Gastroesophageal sphincter (tissue), 3 donors: ENCODE measurements around the gene PPP2R5B.

Source experiments
- CTCF ChIP-seq, 4 experiments: fragments of 200-600 bp in 2 of 4; fragments of 450-650 bp in 2 of 4; sonication (generic) in 1 of 4; IDR thresholded peaks; one replicate each; pipeline ENCODE4 v1.5.1; 2017 to 2019; ENCODE audit warnings: antibody characterized with exemption in 4 of 4, mild to moderate bottlenecking in 2 of 4, moderate library complexity in 2 of 4
- EP300 ChIP-seq: sonication (generic); formaldehyde crosslinking; IDR thresholded peaks from one replicate; pipeline ENCODE4 v1.6.1; 2017; ENCODE audit warnings: antibody characterized with exemption, mild to moderate bottlenecking
- POLR2A ChIP-seq, 2 donors: fragments of 450-650 bp; IDR thresholded peaks; one replicate each; pipeline ENCODE4 v1.6.1; 2017; ENCODE audit warnings: antibody characterized with exemption in 2 of 2, mild to moderate bottlenecking in 2 of 2, moderate library complexity in 1 of 2

- no peak for TF ChIP-seq CTCF (IDR thresholded peaks at IDR 0.05)
- no peak for TF ChIP-seq POLR2A (IDR thresholded peaks at IDR 0.05)
- TF ChIP-seq EP300, result no peak
These were observed 52.2 kb downstream of the PPP2R5B start for GRCh38 chr11:64976651-64977050.
